ENCODE data around the gene GLT8D2. TPM values are rescaled to one million over a fixed set of nuclear protein-coding genes. Genes with fewer than 3 reads are reported as not detected.

The GLT8D2 gene
- total and polyA plus RNA-seq, 2 of the 13 experiments (the other 11 are each of a cell fraction or from before 2014, with no cell fraction given) = not detected

DNA sequence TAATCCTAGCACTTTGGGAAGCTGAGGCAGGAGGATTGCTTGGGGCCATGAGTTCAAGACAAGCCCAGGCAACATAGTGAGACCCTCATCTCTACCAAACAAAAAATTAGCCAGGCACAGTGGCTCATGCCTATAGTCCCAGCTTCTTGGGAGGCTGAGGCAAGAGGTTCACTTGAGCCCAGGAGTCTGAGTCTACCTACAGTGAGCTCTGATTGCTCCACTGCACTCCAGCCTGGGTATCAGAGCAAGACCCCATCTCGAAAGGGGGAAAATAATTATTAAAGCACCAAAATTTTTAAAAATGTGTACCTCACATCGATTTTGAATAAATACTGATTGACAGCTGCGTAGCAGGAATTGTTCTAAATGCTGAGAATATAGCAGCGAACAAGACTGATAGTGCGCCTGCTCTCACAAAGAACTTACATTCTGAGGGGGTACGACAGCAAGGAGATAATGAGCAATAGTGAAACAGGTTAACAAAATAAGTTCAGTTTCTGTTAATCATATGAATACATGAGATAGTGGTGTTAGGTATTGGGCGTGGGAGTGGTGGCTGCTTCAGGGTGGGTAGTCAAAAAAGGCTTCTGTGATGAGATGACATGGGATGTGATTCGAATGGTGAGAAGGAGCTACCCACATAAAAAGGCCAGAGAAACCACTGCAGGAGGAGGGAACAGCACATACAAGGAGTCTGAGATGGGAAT lies 33.9 kb upstream of the GLT8D2 start:
- Histone ChIP-seq H2AFZ (ENCODE audit: low read length) (no peak overlapping the region), H3K27me3 (ENCODE audit: control insufficient read depth in 1 of 2, insufficient read depth in 2 of 2, low read length in 2 of 2) (no peaks in the 10 kb centered on the region), H4K20me1 (ENCODE audit: insufficient read depth, low read length) (no peaks in the 10 kb centered on the region), H3K36me3 (replicated peaks in 1 of 2; ENCODE audit: control insufficient read depth in 1 of 2, insufficient read depth in 2 of 2, low read length in 2 of 2) (peaks cover 0 to 23% of the 10 kb centered on the region in 2 experiments; a peak in 3 of 5 replicates), H3K9me3 (ENCODE audit: low read length) (no peaks in the 10 kb centered on the region), H3K4me1 (ENCODE audit: insufficient read depth, low read length) (no peaks in the 10 kb centered on the region), H3K9ac (ENCODE audit: insufficient read depth, low read depth, low read length) (no peak overlapping the region), H3K27ac (ENCODE audit: extremely low read length, insufficient read depth, low read length) (no peak overlapping the region), H3K4me3 (replicated peaks in 1 of 3; ENCODE audit: insufficient read depth in 1 of 3, low read depth in 2 of 3, low read length in 3 of 3) (no peak overlapping the region), H3K79me2 (ENCODE audit: insufficient read depth, low read length) (no peaks in the 10 kb centered on the region), H3K4me2 (ENCODE audit: low read depth, low read length) (no peak overlapping the region)
- ChIA-PET CTCF (ENCODE audit: low intra/inter-chr PET ratio, low total read pairs) (no interaction called here), POLR2A (no interaction called here)
- BruUV-seq (replicated peaks) = no TSS peak
- TF ChIP-seq, protein P1, sequence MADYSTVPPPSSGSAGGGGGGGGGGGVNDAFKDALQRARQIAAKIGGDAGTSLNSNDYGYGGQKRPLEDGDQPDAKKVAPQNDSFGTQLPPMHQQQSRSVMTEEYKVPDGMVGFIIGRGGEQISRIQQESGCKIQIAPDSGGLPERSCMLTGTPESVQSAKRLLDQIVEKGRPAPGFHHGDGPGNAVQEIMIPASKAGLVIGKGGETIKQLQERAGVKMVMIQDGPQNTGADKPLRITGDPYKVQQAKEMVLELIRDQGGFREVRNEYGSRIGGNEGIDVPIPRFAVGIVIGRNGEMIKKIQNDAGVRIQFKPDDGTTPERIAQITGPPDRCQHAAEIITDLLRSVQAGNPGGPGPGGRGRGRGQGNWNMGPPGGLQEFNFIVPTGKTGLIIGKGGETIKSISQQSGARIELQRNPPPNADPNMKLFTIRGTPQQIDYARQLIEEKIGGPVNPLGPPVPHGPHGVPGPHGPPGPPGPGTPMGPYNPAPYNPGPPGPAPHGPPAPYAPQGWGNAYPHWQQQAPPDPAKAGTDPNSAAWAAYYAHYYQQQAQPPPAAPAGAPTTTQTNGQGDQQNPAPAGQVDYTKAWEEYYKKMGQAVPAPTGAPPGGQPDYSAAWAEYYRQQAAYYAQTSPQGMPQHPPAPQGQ (CRISPR knock-in tag; IDR thresholded peaks at IDR 0.05; ENCODE audit: borderline replicate concordance) = no peak
- TF ChIP-seq YEATS2 (CRISPR knock-in tag; IDR thresholded peaks at IDR 0.05; ENCODE audit: borderline replicate concordance) (no peak), ARNT2 (CRISPR knock-in tag; IDR thresholded peaks at IDR 0.05; ENCODE audit: low read depth) (no peak), ZNF33A (CRISPR knock-in tag; IDR thresholded peaks at IDR 0.05; ENCODE audit: borderline replicate concordance) (no peak), MAFG (CRISPR knock-in tag; IDR thresholded peaks at IDR 0.05) (no peak), ATF7-NPFF (CRISPR knock-in tag; IDR thresholded peaks at IDR 0.05; ENCODE audit: low read depth) (no peak), ZBTB21 (CRISPR knock-in tag; IDR thresholded peaks at IDR 0.05) (no peak), ZNF468 (CRISPR knock-in tag; IDR thresholded peaks at IDR 0.05) (no peak), ZNF652 (CRISPR knock-in tag; IDR thresholded peaks at IDR 0.05; ENCODE audit: borderline replicate concordance, low read depth) (no peak), SNAPC2 (CRISPR knock-in tag; IDR thresholded peaks at IDR 0.05) (no peak), BORCS8-MEF2B (CRISPR knock-in tag; IDR thresholded peaks at IDR 0.05) (no peak), ZNF547 (CRISPR knock-in tag; IDR thresholded peaks at IDR 0.05) (no peak), GLMP (CRISPR knock-in tag; IDR thresholded peaks at IDR 0.05; ENCODE audit: borderline replicate concordance) (no peak), ZMAT5 (CRISPR knock-in tag; IDR thresholded peaks at IDR 0.05; ENCODE audit: borderline replicate concordance, low read depth) (no peak), KDM5A (IDR thresholded peaks at IDR 0.05; ENCODE audit: borderline replicate concordance, low read length) (no peak)
- intact Hi-C loops (cut with micrococcal nuclease; ENCODE audit: unreplicated experiment) = no loop called here
- no peak for ATAC-seq
- no peak for FAIRE-seq
- WGBS (ENCODE audit: low lambda C conversion rate) = 88% methylated on average over 8 of the region's 8 CpGs
- in situ Hi-C loops (cut with HindIII; ENCODE audit: extremely low pct_ligation_motif_present, low pct_unique_long_range_greater_than_20kb) = no loop called here
- no peak for DNase-seq (ENCODE audit: low spot score)
